GM12874 (cell line): ENCODE results near the gene MCM6.

Source experiments
- CTCF ChIP-seq: IDR thresholded peaks from 2 replicates; pipeline ENCODE4 v1.5.1; 2011; ENCODE audit warnings: low read depth, mild to moderate bottlenecking, control low read depth, low read length, moderate library complexity; ENCODE audit not compliant: insufficient read depth

MCM6 gene

GRCh38 chr2:135844301-135844895 lies 31.8 kb downstream of the MCM6 start:
- no peak for TF ChIP-seq CTCF

GRCh38 chr2:135843671-135844070 lies 32.6 kb downstream of the MCM6 start:
- TF ChIP-seq CTCF, result no peak

GRCh38 chr2:135840601-135841000 lies 35.6 kb downstream of the MCM6 start:
- TF ChIP-seq CTCF, result no peak

GRCh38 chr2:135839713-135840112 lies 36.5 kb downstream of the MCM6 start:
- TF ChIP-seq CTCF, result no peak

GRCh38 chr2:135838502-135838901 lies 37.7 kb downstream of the MCM6 start:
- TF ChIP-seq CTCF, result no peak

- TF ChIP-seq CTCF, result no peak
Observed at GRCh38 chr2:135836596-135837270, 39.5 kb downstream of the MCM6 start, which contains the start of gene LCT. Gene LCT, minus strand, starts transcription at chr2:135837184. Its CDS starts 15 bp downstream, at chr2:135837169.

- TF ChIP-seq CTCF, result no peak
Observed at GRCh38 chr2:135832891-135833290, 43.4 kb downstream of the MCM6 start.
